LNCaP clone FGC (cell line): ENCODE measurements around the gene ZNF385D.

Source experiments
- DNase-seq: peaks from one replicate; pipeline ENCODE4 v3.0.0-alpha.2; 2011; ENCODE audit warnings: low read depth
- H3K4me3 ChIP-seq: 2 replicates; pipeline ENCODE4 v1.5.1; 2011; ENCODE audit warnings: mild to moderate bottlenecking, low read depth, low read length, control low read depth
- TF ChIP-seq, protein P1 (sequence below): IDR thresholded peaks from 2 replicates; pipeline ENCODE4 v1.5.1; 2012; ENCODE audit warnings: mild to moderate bottlenecking; ENCODE audit not compliant: control insufficient read depth, insufficient read depth; ENCODE audit errors: extremely low read depth

Gene ZNF385D

DNA sequence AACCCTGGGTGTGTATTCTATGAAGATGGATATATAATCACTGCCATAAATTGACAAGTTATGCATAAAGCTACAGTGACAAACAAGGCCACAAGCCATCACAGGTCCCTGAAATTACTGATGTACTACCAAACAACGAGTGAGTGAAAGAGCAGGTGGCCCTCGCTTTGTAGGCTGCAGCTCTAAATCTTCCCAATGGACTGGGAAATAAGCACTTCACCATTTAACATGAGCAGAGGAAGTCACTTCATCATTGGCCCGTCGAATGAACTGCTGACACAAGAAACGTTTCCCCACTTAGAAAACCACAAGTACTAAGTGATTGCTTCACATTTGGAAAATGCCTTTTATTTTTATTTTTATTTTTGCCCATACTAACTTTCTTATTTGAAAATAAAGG is 218.0 kb downstream of the ZNF385D start:
- TF ChIP-seq, protein P1, sequence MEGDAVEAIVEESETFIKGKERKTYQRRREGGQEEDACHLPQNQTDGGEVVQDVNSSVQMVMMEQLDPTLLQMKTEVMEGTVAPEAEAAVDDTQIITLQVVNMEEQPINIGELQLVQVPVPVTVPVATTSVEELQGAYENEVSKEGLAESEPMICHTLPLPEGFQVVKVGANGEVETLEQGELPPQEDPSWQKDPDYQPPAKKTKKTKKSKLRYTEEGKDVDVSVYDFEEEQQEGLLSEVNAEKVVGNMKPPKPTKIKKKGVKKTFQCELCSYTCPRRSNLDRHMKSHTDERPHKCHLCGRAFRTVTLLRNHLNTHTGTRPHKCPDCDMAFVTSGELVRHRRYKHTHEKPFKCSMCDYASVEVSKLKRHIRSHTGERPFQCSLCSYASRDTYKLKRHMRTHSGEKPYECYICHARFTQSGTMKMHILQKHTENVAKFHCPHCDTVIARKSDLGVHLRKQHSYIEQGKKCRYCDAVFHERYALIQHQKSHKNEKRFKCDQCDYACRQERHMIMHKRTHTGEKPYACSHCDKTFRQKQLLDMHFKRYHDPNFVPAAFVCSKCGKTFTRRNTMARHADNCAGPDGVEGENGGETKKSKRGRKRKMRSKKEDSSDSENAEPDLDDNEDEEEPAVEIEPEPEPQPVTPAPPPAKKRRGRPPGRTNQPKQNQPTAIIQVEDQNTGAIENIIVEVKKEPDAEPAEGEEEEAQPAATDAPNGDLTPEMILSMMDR, result no peak
- no peak for DNase-seq
- no peak overlapping the region for H3K4me3 ChIP-seq

DNA sequence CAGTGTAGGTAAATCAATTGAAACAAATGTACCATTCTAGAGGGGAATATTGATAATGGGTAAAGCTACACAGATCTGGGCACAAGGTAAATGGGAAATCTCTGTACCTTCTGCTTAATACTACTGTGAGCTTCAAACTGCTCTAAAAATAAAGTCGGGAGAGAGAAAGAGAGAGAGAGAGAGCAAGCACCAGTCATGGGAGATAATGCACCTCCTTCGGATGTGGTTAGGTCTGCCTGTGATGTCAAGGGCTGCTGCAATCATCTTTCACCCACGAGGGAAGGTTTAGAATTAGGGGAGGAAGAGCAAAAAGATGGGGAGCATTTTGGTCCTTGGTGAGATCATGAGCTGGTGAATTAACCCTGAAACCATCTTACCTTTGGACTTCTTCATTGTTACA is 219.1 kb downstream of the ZNF385D start:
- TF ChIP-seq, protein P1, result no peak
- H3K4me3 ChIP-seq, result no peak overlapping the region
- DNase-seq, result no peak

DNA sequence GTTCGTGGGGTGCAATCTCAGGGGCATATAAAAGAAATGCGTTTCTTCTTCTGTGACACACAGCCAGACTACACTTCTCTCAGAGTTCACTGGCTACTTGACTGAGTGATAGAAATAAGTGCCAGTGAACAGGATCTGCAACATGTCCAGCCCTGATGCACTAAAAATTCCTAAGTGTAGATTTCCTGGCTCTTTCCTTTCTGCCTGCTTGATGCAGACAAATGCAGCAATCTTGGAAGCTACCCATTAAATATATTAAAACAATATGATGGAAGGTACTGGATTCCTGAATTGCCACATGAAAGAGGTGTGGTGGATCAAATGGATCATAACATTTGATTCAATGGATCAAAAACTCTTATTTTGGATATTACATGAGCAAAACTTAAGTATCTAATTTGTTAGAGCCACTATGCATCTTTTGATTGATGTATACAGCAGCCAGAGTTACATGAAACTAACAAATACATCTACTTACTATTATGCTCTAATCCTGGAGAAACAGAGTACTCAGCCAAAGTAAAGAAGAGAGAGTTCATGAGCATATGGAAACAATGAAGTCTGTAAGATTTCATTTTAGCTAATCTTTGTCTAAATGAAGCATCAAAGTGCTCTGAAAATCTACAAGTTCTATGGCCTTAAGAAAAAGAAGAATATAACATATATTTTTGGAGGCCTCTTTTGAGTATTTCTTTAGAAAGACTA is 222.6 kb downstream of the ZNF385D start:
- H3K4me3 ChIP-seq, result no peak overlapping the region
- TF ChIP-seq, protein P1, result no peak
- DNase-seq, result no peak

DNA sequence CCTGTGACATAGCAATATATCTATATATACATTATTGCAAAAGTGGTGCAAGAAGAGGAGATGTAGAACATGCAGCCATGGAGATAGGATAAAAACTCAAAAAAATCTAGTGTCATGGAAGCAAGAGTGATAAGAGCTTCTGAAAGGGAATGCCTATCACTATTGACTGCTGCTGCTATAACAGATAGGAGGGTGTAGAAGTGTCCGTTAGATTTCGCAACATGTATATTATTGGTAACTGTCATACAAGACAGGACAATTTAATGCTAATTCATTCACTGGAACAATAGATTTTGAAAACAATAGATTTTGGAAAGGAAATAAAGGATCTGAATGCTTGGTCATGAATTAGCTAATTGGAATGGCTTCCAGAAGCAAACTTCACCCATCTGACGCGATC is 224.5 kb downstream of the ZNF385D start:
- no peak for DNase-seq
- TF ChIP-seq, protein P1, result no peak

DNA sequence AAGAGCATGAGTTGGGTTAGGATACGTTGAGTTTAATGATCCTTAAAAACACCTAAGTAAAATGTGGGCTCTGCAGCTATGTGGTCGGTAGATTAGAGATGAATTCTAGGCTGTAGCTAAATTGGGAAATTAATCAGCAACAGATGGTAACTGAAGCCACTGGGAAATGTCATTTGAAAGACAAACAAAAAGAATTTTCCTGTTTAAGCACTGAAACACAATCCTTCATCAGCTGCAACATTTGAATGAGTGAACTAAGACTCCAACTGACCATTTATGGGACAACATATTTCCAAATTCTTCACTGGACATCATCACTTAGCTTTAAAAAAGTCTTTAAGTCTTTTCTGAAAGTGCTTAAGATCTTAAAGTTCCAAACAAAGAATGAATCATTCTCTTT is 226.9 kb downstream of the ZNF385D start:
- no peak for DNase-seq
- TF ChIP-seq, protein P1, result no peak
- no peak overlapping the region for H3K4me3 ChIP-seq

More for the DNA sequence above, 224.5 kb downstream of the ZNF385D start:
- H3K4me3 ChIP-seq, result no peak overlapping the region

DNA sequence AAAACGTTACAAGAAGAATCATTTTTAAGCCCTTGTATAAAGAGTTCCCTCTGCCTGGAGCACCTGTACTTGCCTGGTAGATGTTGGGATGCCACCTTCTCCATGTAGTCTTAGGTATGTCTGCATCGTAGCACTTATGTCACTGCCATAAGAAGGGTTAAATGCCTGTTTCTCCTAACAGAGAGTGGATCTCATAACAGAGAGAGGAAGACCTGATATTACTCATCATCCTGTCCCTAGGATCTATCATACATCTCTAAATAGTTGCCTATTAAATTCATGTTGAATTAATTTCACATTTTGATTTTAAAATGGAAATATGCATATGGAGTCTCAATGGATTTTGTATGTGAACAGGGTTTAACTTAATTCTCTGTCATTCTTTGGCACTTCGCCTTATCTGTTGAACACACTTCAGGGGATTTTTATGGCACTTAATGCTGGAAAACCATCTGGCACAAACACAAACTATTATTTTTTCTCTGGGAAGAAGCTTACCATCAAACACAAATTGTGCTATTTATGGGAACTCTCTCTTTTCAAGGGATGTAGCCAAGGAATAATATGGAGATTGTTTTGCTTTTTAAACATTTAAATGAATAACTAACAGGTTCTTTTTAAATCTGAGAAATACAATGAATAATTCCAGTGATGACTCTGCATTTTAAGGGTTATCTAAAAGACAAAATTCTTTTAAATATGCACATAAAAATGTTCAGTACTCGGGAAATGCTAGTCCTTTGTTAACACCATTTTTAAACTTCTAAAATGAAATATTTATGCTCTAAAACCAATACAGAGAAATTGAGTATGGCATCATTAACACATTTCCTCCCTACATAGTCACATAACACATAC is 230.7 kb downstream of the ZNF385D start:
- TF ChIP-seq, protein P1, result no peak
- DNase-seq, result no peak

DNA sequence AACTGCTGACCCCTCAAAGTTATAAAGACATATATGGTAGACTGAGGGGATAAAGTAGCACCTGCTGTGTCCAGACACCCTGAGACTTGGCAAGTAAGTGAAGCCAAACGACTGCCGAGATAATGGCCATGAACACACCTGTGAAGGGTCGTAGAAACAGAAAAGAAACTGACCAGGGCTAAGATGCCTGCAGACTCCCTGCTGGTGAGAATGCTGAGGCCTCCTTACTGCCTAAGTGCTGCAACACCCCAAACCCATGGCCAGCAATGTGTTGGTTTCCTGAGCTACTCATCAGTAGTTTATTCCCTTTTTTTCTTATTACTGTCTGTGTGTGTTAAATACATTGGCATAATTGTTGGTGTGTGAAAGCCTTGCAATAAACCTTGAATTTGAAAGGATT is 233.8 kb downstream of the ZNF385D start:
- no peak overlapping the region for H3K4me3 ChIP-seq
- TF ChIP-seq, protein P1, result no peak
- DNase-seq, result no peak

More for the DNA sequence above, 230.7 kb downstream of the ZNF385D start:
- H3K4me3 ChIP-seq, result no peak overlapping the region
